Measurements from ENCODE around the gene DSTYK.

DNA sequence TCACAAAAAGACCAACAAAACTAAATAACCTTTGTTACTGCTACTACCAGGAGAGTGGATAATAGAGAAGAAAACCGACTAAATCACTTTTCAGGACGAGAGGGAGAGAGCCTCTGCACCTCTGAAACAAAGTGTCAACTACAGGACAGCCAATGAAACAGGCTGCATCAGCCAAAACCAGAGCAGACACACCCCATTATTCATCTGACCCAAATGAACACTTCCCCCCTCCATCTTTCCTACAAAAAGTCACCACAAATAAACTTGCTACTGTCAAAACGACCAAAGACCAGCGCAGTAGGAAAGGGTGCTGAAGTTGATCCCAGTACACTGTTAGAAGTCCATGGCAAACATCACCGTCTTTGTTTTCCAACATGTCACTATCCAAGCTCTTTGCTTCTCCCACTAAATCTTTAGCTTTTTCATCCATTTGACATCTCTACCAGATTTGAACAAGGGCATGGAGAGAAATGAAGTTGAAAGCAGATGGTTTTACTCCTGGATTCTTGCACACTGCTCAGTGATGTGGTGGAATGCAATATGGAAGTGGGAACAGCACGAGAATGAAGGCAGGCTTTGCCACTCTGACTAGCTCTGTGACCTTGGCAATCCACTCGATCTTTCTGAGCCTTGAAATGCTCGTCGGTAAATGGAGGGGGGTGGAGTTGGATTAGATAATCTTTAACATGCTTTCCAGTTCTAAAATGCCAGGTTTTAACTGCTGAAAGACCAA, 20.5 kb downstream of the DSTYK start:
- TF ChIP-seq CTCF (IDR thresholded peaks at IDR 0.05) (no peak), POLR2A (IDR thresholded peaks at IDR 0.05) (no peak)

All from thyroid gland (tissue), 4 donors.